Bronchial epithelial cell (primary cell): ENCODE data around the gene ERCC8. TPM values are rescaled to one million over a fixed set of nuclear protein-coding genes. Genes with fewer than 3 reads are reported as not detected.
A peak's percentile ranks its signal among the peaks of the same experiment; 100 is the strongest.

ENCODE experiments used
- DNase-seq: peaks from one replicate; pipeline ENCODE4 v3.0.0-alpha.2; 2010; ENCODE audit warnings: low read depth
- FAIRE-seq: peaks from 2 replicates; lab custom pipeline; 2011; peaks lifted over from hg19 to GRCh38; lab: Jason Lieb, UNC
- H3K27me3 ChIP-seq: 2 replicates; pipeline ENCODE4 v1.5.1; 2011; ENCODE audit warnings: low read length; ENCODE audit not compliant: control insufficient read depth, insufficient read depth
- H3K36me3 ChIP-seq: 2 replicates; pipeline ENCODE4 v1.5.1; 2011; ENCODE audit warnings: low read length; ENCODE audit not compliant: control insufficient read depth, insufficient read depth
- H3K4me3 ChIP-seq: 2 replicates; pipeline ENCODE4 v1.5.1; 2011; ENCODE audit warnings: mild to moderate bottlenecking, low read depth, low read length, control low read depth
- total RNA-seq: library from RNA; depleted of rRNA; stranded (reverse); fragments of >200 nt; gene quantifications from 2 replicates; pipeline ENCODE4 v1.2.1, GENCODE V29; 2014
- TF ChIP-seq, protein P1 (sequence below): IDR thresholded peaks from 2 replicates; pipeline ENCODE4 v1.5.1; 2011; ENCODE audit warnings: mild to moderate bottlenecking, moderate library complexity, low read length, control low read depth, inconsistent platforms; ENCODE audit not compliant: insufficient read depth, severe bottlenecking

Gene ERCC8
- total RNA-seq, 1 donor from 2014 or later: 27.6 TPM

DNA sequence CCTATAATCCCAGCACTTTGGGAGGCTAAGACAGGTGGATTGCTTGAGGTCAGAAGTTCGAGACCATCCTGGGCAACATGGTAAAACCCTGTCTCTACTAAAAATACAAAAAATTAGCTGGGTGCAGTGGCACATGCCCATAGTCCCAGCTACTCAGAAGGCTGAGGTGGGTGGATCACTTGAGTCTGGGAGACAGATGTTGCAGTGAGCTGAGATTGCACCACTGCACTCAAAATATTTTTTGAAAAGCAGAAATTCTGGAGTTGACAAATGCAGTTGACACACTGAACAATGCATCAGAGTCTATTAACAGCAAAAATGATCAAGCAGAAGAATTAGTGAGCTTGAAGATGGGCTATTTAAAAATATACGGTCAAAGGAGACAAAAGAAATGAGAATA lies 35.6 kb upstream of the ERCC8 start:
- no peak for DNase-seq
- Histone ChIP-seq H3K27me3 (no peaks in the 10 kb centered on the region), H3K36me3 (no peaks in the 10 kb centered on the region), H3K4me3 (no peak overlapping the region)
- FAIRE-seq: no peak
- TF ChIP-seq, protein P1, sequence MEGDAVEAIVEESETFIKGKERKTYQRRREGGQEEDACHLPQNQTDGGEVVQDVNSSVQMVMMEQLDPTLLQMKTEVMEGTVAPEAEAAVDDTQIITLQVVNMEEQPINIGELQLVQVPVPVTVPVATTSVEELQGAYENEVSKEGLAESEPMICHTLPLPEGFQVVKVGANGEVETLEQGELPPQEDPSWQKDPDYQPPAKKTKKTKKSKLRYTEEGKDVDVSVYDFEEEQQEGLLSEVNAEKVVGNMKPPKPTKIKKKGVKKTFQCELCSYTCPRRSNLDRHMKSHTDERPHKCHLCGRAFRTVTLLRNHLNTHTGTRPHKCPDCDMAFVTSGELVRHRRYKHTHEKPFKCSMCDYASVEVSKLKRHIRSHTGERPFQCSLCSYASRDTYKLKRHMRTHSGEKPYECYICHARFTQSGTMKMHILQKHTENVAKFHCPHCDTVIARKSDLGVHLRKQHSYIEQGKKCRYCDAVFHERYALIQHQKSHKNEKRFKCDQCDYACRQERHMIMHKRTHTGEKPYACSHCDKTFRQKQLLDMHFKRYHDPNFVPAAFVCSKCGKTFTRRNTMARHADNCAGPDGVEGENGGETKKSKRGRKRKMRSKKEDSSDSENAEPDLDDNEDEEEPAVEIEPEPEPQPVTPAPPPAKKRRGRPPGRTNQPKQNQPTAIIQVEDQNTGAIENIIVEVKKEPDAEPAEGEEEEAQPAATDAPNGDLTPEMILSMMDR: no peak

DNA sequence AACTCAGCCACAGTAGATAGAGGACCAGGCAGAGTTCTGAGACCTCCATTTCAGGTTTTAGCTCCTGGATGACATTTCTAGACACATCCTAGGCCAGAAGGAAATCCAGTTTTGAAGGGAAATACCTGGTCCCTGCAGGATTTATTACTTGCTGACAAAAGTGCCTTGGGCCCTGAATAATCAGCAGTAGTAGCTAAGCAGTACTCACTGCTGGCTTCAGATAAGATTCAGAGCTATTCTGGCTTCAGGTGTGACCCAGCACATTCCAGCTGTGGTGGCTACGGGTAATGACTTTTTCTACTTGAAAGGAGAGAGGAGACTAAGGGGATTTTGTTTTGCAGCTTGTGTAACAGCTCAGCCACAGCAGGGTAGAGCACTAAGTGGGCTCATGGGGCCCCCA lies 34.1 kb upstream of the ERCC8 start:
- DNase-seq (no peak), FAIRE-seq (no peak)
- TF ChIP-seq, protein P1: no peak
- Histone ChIP-seq H3K27me3 (no peaks in the 10 kb centered on the region), H3K36me3 (no peaks in the 10 kb centered on the region), H3K4me3 (no peak overlapping the region)

DNA sequence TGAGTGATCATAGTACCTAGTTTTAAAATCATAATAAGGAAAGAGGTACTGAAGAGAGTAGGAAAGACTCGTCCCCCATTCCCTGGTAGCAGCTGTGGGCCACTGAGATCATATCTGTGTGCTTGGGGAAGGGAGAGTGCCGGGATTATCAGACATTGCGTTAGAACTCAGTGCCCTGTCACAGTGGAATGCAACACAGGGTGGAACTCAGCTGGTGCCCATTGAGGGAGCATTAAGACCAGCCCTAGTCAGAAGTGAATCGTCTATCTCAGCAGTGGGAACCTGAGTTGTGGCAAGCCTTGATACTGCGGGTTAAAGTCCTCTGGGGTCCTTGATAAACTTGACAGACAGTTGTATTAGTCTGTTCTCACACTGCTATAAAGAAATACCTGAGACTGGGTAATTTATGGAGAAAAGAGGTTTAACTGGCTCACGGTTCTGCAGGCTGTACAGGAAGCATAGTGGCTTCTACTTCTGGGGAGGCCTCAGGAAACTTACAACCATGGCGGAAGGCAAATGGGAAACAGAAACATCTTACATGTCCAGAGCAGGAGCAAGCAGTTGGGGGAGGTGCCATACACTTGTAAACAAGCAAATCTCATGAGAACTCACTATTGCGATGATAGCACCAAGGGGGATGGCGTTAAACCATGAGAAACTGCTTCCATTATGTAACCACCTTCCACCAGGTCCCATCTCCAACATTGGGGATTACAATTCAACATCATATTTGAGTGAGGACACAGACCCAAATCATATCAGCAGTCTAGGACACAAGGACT lies 33.3 kb upstream of the ERCC8 start:
- Histone ChIP-seq H3K36me3 (no peaks in the 10 kb centered on the region), H3K27me3 (no peaks in the 10 kb centered on the region), H3K4me3 (no peak overlapping the region)
- FAIRE-seq (no peak), DNase-seq (no peak)
- TF ChIP-seq, protein P1: no peak

DNA sequence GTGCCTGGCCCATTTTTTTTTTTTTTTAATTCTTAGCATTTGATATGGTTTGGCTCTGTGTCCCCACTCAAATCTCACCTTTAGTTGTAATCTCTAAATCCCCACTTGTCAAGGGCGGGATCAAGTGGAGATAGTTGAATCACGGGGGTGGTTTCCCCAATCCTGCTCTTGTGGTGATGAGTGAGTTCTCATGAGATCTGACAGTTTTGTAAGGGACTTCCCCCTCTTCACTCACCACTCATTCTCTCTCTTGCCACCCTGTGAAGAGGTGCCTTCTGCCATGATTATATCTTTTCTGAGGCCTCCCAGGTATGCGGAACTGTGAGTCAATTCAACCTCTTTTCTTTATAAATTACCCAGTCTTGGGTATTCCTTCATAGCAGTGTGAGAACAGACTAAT lies 27.4 kb upstream of the ERCC8 start:
- Histone ChIP-seq H3K4me3 (no peak overlapping the region), H3K27me3 (no peaks in the 10 kb centered on the region), H3K36me3 (no peaks in the 10 kb centered on the region)
- TF ChIP-seq, protein P1: no peak
- peak; percentile 15 for DNase-seq
- no peak for FAIRE-seq

DNA sequence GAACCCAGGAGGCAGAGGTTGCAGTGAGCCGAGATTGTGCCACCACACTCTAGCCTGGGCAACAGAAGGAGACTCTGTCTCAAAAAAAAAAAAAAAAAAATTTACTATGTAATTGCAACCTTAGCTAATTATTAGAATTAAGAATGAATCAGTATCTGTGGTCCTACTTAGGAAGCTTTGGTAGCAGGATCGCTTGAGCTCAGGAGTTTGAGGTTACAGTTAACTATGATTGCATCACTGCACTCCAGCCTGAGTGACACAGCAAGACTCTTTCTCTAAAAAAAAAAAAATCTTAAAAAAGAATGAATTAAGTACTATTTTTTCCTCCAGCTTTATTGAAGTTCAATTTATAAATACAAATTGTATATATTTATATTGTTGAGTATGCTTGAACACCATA lies 16.8 kb upstream of the ERCC8 start:
- no peak for FAIRE-seq
- TF ChIP-seq, protein P1: no peak
- no peak for DNase-seq
- no peak overlapping the region for H3K4me3 ChIP-seq
- H3K36me3 ChIP-seq: no peaks in the 10 kb centered on the region
- no peaks in the 10 kb centered on the region for H3K27me3 ChIP-seq

DNA sequence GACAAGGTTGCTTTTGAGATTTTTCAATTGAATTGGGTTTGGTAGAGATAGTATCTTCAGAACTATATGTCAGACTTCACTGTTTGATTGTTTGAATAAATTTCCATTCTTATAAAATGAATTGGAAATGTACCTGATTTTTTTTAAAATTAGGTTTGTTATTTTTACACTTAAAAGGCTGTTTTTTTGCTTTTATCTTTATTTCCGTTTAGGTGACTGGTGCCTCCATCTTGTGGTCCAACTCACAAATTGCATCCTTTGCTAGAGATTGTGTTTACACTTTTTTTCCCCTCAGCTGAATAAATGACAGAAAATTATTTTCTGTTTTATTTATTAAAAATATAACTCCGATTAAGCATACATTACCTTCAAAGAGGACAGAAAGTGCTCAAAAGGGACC lies 15.7 kb upstream of the ERCC8 start:
- no peak for FAIRE-seq
- TF ChIP-seq, protein P1: peak; percentile 37
- DNase-seq: peak; percentile 21
- H3K4me3 ChIP-seq: no peak overlapping the region
- H3K27me3 ChIP-seq: no peaks in the 10 kb centered on the region
- H3K36me3 ChIP-seq: no peaks in the 10 kb centered on the region
